ENCODE data around the gene BLVRB.

The BLVRB gene

GRCh38 chr19:40398417-40399131 is 67.0 kb downstream of the BLVRB start:
- DNase-seq: no peak

All from amniotic stem cell (primary cell).